Astrocyte of the cerebellum (primary cell): ENCODE data around the gene UFM1.

Source experiments
- DNase-seq: peaks from one replicate; pipeline ENCODE4 v3.0.0-alpha.2; 2011; ENCODE audit warnings: low read depth
- H3K4me3 ChIP-seq: 2 replicates; pipeline ENCODE4 v1.5.1; 2011; ENCODE audit warnings: mild to moderate bottlenecking, low read depth, low read length, moderate library complexity
- in situ Hi-C: cut with HindIII; loops from 2 replicates; pipeline ENCODE4 v1.10.0; 2017; ENCODE audit warnings: low sequenced_read_pairs
- TF ChIP-seq, protein P1 (sequence below): IDR thresholded peaks from 2 replicates; pipeline ENCODE4 v1.5.1; 2012; ENCODE audit warnings: low read length, low read depth, moderate library complexity, mild to moderate bottlenecking; ENCODE audit errors: missing control alignments

Gene UFM1

GRCh38 chr13:38346764-38347163 lies 2.9 kb upstream of the UFM1 start:
- DNase-seq = no peak
- in situ Hi-C loops = no loop called here
- TF ChIP-seq, protein P1, sequence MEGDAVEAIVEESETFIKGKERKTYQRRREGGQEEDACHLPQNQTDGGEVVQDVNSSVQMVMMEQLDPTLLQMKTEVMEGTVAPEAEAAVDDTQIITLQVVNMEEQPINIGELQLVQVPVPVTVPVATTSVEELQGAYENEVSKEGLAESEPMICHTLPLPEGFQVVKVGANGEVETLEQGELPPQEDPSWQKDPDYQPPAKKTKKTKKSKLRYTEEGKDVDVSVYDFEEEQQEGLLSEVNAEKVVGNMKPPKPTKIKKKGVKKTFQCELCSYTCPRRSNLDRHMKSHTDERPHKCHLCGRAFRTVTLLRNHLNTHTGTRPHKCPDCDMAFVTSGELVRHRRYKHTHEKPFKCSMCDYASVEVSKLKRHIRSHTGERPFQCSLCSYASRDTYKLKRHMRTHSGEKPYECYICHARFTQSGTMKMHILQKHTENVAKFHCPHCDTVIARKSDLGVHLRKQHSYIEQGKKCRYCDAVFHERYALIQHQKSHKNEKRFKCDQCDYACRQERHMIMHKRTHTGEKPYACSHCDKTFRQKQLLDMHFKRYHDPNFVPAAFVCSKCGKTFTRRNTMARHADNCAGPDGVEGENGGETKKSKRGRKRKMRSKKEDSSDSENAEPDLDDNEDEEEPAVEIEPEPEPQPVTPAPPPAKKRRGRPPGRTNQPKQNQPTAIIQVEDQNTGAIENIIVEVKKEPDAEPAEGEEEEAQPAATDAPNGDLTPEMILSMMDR = no peak
- H3K4me3 ChIP-seq = no peak overlapping the region

GRCh38 chr13:38348861-38349389 lies 726 bp upstream of the UFM1 start:
- TF ChIP-seq, protein P1 = no peak

DNA sequence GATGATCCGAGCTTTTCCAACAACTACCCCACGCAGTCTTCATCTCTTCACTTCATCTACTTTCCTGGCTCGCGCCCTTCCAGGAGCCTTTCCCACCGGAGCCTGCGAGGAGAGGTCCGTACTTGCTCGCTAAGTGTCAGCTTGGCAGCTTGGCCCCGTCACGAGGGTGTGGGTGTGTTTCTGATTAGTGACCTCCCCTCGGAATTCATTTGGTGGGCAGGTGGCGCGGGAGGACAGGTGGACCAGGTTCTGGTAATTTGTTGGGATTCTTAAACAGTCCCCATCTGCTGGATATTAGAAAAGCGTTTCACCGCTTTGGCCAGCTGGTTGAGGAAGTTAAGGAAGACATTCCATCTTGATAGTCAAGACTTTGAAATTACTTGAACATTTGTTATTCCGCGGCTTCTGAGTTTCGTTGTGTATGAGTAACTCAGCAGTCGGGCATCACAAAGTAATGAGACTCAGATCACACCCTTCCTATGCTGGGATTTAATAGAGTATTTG lies 515 bp downstream of the UFM1 start:
- peak overlapping the region; percentile 85 for H3K4me3 ChIP-seq
- TF ChIP-seq, protein P1 = no peak
- peak; percentile 28 for DNase-seq
- in situ Hi-C loops = no loop called here

More at GRCh38 chr13:38348861-38349389, 726 bp upstream of the UFM1 start:
- DNase-seq = no peak
- in situ Hi-C loops = no loop called here
- H3K4me3 ChIP-seq = peak overlapping the region; percentile 85

DNA sequence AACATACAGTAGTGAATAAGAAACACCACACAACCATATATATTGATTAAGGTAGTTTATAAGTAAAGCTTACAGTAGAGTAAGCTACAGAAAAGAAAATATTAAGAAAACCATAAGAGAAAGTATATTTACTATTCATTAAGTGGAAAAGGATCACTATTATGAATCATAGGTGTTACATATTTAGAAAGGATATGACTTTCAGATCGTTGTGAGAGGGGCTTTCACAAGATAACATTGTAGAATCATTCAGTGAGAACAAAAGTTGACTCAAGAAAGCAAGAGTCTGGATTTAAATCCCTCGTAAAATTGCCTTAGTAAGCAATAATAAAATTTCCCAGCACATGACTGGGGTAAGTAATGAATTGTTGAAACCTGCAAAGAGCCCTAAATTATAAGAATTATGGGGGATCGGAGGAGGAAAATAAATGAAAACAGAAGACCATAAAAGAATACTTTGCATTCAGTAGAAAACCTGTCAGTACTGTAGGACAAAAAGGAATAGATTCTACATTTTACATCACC lies 6.0 kb downstream of the UFM1 start:
- in situ Hi-C loops = no loop called here
- no peak overlapping the region for H3K4me3 ChIP-seq
- TF ChIP-seq, protein P1 = no peak
- DNase-seq = no peak

DNA sequence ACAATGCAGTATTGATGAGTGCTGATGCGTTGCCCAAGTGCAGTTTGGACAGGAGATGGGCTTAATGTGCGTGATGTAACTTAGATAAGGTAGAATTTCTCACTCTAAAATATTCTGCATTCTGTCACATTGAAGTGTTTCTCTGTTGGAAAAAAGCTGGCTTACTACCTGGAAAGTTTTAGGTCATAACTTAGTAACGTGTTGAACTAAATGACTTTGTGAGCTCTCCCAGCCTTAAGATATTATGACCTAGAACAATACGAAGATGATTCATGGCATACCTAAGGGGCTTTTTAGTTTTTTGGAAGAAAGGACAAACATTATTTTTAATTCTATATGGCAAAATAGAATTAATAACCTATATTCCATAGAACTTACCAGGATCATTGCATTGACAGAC lies 9.0 kb downstream of the UFM1 start:
- in situ Hi-C loops = no loop called here
- no peak for DNase-seq
- TF ChIP-seq, protein P1 = no peak
- H3K4me3 ChIP-seq = no peak overlapping the region

GRCh38 chr13:38361542-38362262 lies 12.1 kb downstream of the UFM1 start:
- H3K4me3 ChIP-seq = no peak overlapping the region
- no peak for DNase-seq
- TF ChIP-seq, protein P1 = no peak
- in situ Hi-C loops = no loop called here
